ENCODE results near the gene EXT2. TPM values are rescaled to one million over a fixed set of nuclear protein-coding genes. Genes with fewer than 3 reads are reported as not detected.

Gene EXT2
- total and polyA plus RNA-seq, 4 donors = 54.8 to 96.2 (median 74.3) TPM

- no peak overlapping the region for H3K4me3 ChIP-seq (ENCODE audit: low read depth, low read length)
- H3K27ac ChIP-seq (ENCODE audit: low read depth, low read length) = no peak overlapping the region
- H3K36me3 ChIP-seq (ENCODE audit: control insufficient read depth, insufficient read depth, low read length) = no peaks in the 10 kb centered on the region
- no peaks in the 10 kb centered on the region for H3K9me3 ChIP-seq (ENCODE audit: control insufficient read depth, insufficient read depth, low read length)
- WGBS (ENCODE audit: insufficient coverage) = 78% methylated on average over 2 of the region's 5 CpGs
- peaks cover 5% of the 10 kb centered on the region for H3K27me3 ChIP-seq (ENCODE audit: control insufficient read depth, insufficient read depth, low read length)
- no peaks in the 10 kb centered on the region for H3K4me1 ChIP-seq (ENCODE audit: control insufficient read depth, insufficient read depth, low read length)
- no peak for DNase-seq (ENCODE audit: low read depth in 4 of 6, low spot score in 6 of 6)
Observed at GRCh38 chr11:44282620-44283019, 187.1 kb downstream of the EXT2 start.

DNA sequence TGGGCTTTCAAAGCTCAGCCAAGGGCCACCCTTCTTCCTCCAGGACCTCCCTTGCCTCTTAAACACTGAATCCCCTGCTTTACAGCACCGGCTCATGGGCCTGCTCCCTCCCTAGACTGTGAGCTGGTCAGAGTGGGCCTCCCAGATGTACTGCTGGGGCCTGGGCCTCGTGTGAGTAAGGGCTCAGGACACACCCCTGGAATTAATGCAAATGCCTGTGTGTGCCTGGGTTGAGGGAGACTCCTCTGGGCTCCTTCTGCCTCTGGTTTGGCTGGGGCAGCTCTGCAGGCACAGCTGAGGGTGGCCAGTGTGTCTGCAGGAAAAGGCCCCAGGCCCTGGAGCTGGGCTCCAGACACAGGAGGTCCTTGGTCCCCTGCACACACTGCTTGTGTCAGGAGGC is 190.3 kb downstream of the EXT2 start:
- no peak for DNase-seq (ENCODE audit: low read depth in 4 of 6, low spot score in 6 of 6)
- no peaks in the 10 kb centered on the region for H3K36me3 ChIP-seq (ENCODE audit: control insufficient read depth, insufficient read depth, low read length)
- H3K4me3 ChIP-seq (ENCODE audit: low read depth, low read length) = no peak overlapping the region
- no peak overlapping the region for H3K27ac ChIP-seq (ENCODE audit: low read depth, low read length)
- 39% methylated on average over 2 of the region's 2 CpGs for WGBS (ENCODE audit: insufficient coverage)
- H3K4me1 ChIP-seq (ENCODE audit: control insufficient read depth, insufficient read depth, low read length) = peaks cover 3% of the 10 kb centered on the region
- peaks cover 5% of the 10 kb centered on the region for H3K27me3 ChIP-seq (ENCODE audit: control insufficient read depth, insufficient read depth, low read length)
- H3K9me3 ChIP-seq (ENCODE audit: control insufficient read depth, insufficient read depth, low read length) = no peaks in the 10 kb centered on the region

DNA sequence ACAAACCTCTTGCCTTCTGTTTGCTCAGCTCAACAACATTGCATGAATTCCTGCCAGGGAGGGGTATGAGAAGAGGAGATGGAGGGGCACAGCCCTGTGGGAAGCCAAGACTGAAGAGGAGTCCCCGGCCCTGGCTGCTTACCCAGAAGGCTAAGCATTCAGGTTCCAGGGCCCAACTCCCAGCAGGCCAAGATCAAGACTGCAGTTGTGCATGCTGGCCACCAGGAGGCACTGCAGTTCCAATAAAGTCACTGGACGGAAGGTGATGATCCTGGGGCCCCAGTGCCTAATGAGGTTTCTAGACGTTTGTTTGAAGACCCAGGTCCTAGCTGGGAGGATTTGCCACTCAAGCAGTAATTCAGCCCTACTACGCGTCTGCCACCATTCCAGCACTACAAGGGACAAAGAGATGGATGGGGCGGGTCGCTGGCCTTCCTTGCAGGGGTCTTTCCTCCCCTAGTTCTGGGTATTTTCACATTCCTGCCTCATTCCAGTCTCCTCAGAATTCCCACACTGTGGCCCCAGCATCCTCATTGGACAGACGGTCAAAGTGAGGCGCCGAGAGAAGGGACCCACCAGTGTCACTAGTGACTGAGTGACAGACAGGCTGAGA is 190.9 kb downstream of the EXT2 start:
- no peaks in the 10 kb centered on the region for H3K36me3 ChIP-seq (ENCODE audit: control insufficient read depth, insufficient read depth, low read length)
- peak in 2 of 6 donors; percentile 45 for DNase-seq (ENCODE audit: low read depth in 4 of 6, low spot score in 6 of 6)
- WGBS (ENCODE audit: insufficient coverage) = 48% methylated on average over 10 of the region's 10 CpGs
- H3K27ac ChIP-seq (ENCODE audit: low read depth, low read length) = no peak overlapping the region
- peaks cover 5% of the 10 kb centered on the region for H3K27me3 ChIP-seq (ENCODE audit: control insufficient read depth, insufficient read depth, low read length)
- H3K9me3 ChIP-seq (ENCODE audit: control insufficient read depth, insufficient read depth, low read length) = no peaks in the 10 kb centered on the region
- peaks cover 3% of the 10 kb centered on the region for H3K4me1 ChIP-seq (ENCODE audit: control insufficient read depth, insufficient read depth, low read length)
- H3K4me3 ChIP-seq (ENCODE audit: low read depth, low read length) = no peak overlapping the region

- Histone ChIP-seq H3K27ac (ENCODE audit: low read depth, low read length) (no peak overlapping the region), H3K9me3 (ENCODE audit: control insufficient read depth, insufficient read depth, low read length) (no peaks in the 10 kb centered on the region), H3K4me3 (ENCODE audit: low read depth, low read length) (no peak overlapping the region), H3K36me3 (ENCODE audit: control insufficient read depth, insufficient read depth, low read length) (no peaks in the 10 kb centered on the region), H3K27me3 (ENCODE audit: control insufficient read depth, insufficient read depth, low read length) (peaks cover 5% of the 10 kb centered on the region), H3K4me1 (ENCODE audit: control insufficient read depth, insufficient read depth, low read length) (peaks cover 3% of the 10 kb centered on the region)
- no peak for DNase-seq (ENCODE audit: low read depth in 4 of 6, low spot score in 6 of 6)
- 67% methylated on average over 4 of the region's 11 CpGs for WGBS (ENCODE audit: insufficient coverage)
Observed at GRCh38 chr11:44286911-44287310, 191.4 kb downstream of the EXT2 start.

DNA sequence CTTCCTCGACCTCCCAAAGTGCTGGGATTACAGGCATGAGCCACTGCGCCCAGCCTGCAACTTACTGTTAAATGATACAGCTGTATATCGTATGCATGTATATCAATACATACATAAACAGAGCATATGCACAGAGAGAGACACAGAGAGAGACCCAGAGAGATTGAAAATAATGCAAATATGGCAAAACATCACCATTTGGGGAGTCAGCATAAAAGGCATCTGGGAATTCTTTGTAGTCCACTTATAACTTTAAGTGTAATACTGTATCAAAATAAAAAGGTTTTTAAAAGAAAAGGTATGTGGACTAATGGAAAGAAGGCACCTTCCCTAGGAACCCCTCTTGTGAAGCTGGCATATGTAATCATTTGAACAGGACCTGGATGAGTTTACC is 192.7 kb downstream of the EXT2 start:
- Histone ChIP-seq H3K9me3 (ENCODE audit: control insufficient read depth, insufficient read depth, low read length) (no peaks in the 10 kb centered on the region), H3K27ac (ENCODE audit: low read depth, low read length) (no peak overlapping the region), H3K27me3 (ENCODE audit: control insufficient read depth, insufficient read depth, low read length) (peaks cover 5% of the 10 kb centered on the region), H3K36me3 (ENCODE audit: control insufficient read depth, insufficient read depth, low read length) (no peaks in the 10 kb centered on the region), H3K4me3 (ENCODE audit: low read depth, low read length) (no peak overlapping the region), H3K4me1 (ENCODE audit: control insufficient read depth, insufficient read depth, low read length) (peaks cover 3% of the 10 kb centered on the region)
- no CpG with 5 or more reads among the region's 3 CpGs for WGBS (ENCODE audit: insufficient coverage)
- no peak for DNase-seq (ENCODE audit: low read depth in 4 of 6, low spot score in 6 of 6)

DNA sequence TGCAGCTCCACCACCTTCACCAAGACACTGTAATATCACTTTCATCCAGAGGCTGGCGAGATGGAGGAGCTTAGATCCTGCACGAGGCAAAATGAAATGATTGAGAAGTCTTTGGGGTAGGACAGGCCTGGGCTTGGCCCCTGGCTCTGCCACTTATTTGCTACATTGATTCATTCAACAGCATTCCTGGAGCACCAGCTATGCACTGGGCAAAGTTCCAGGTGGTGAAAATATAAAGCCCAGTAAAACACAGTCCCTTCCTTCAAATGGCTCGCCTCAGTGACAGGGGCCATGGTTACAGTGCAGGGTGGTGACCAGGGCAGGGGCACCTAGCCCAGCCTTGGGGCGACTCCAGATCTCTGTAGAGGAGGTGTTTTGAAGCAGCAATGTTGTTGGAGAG is 194.7 kb downstream of the EXT2 start:
- DNase-seq (ENCODE audit: low read depth in 4 of 6, low spot score in 6 of 6) = peak in 1 of 6 donors; percentile 32
- no CpG with 5 or more reads among the region's 4 CpGs for WGBS (ENCODE audit: insufficient coverage)
- H3K4me1 ChIP-seq (ENCODE audit: control insufficient read depth, insufficient read depth, low read length) = peaks cover 3% of the 10 kb centered on the region
- H3K9me3 ChIP-seq (ENCODE audit: control insufficient read depth, insufficient read depth, low read length) = no peaks in the 10 kb centered on the region
- H3K27ac ChIP-seq (ENCODE audit: low read depth, low read length) = no peak overlapping the region
- no peaks in the 10 kb centered on the region for H3K36me3 ChIP-seq (ENCODE audit: control insufficient read depth, insufficient read depth, low read length)
- no peak overlapping the region for H3K4me3 ChIP-seq (ENCODE audit: low read depth, low read length)
- H3K27me3 ChIP-seq (ENCODE audit: control insufficient read depth, insufficient read depth, low read length) = peaks cover 6% of the 10 kb centered on the region

Other genes with a start within 250 kb of the EXT2 start
- gene ALKBH3, start 214.8 kb upstream of the EXT2 start, total RNA-seq = 10 to 100 TPM; 22.7 to 39.8 TPM
- 10 to 100 TPM; 23.1 to 31.3 TPM for gene ALKBH3, start 214.8 kb upstream of the EXT2 start, polyA plus RNA-seq (ENCODE audit: insufficient read length in 2 of 2)
- gene C11orf96, start 153.0 kb upstream of the EXT2 start, total RNA-seq = 10 to 100 TPM in 1 of 2 donors, 1 to 10 TPM in 1; 7.9 to 23.9 TPM
- 10 to 100 TPM; 22.5 to 24.7 TPM for gene C11orf96, start 153.0 kb upstream of the EXT2 start, polyA plus RNA-seq (ENCODE audit: insufficient read length in 2 of 2)
- not detected for gene ACCSL, start 47.7 kb upstream of the EXT2 start, total RNA-seq
- not detected for gene ACCSL, start 47.7 kb upstream of the EXT2 start, polyA plus RNA-seq (ENCODE audit: insufficient read length in 2 of 2)
- gene ACCS, start 29.4 kb upstream of the EXT2 start, total RNA-seq = 10 to 100 TPM; 17.8 to 28.1 TPM
- 10 to 100 TPM; 15.3 to 26.9 TPM for gene ACCS, start 29.4 kb upstream of the EXT2 start, polyA plus RNA-seq (ENCODE audit: insufficient read length in 2 of 2)
- 1 to 10 TPM in 1 of 2 donors, under 1 TPM in 1; 0.30 to 8.6 TPM for gene ALX4, start 214.5 kb downstream of the EXT2 start, total RNA-seq
- gene ALX4, start 214.5 kb downstream of the EXT2 start, polyA plus RNA-seq (ENCODE audit: insufficient read length in 2 of 2) = under 1 TPM; 0.43 to 0.53 TPM

All from spinal cord (tissue), 10 donors.